ENCODE data around the gene MIPEP.

Gene MIPEP

DNA sequence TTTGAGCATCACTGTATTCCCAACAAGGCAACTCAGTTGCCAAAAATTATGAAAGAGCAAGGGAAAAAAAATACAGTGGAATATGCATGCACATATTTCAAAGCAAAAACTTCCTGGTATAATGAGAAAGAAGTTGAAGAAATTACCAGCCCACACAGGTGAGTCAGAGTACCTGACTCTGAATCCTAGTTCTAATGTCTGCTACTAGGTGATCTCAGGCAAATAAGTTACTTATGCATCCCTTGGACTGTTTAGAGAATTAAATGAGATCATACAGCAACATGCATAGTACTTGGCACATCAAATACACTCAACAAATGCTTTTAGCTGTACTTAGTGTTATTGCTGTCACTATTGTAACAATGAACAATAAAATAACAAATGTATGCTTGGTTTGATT is 144.9 kb downstream of the MIPEP start:
- H3K4me3 ChIP-seq (replicated peaks in 1 of 2; ENCODE audit: low read depth in 2 of 2, low read length in 2 of 2) = no peak overlapping the region
- peak in 1 of 2 donors; percentile 14 for DNase-seq (ENCODE audit: low read depth in 2 of 2)
- TF ChIP-seq CTCF (IDR thresholded peaks at IDR 0.05; ENCODE audit: low read depth, low read length) = no peak

GRCh38 chr13:23743278-23744076 is 145.7 kb downstream of the MIPEP start:
- TF ChIP-seq CTCF (IDR thresholded peaks at IDR 0.05; ENCODE audit: low read depth, low read length) = no peak
- no peak for DNase-seq (ENCODE audit: low read depth in 2 of 2)
- no peak overlapping the region for H3K4me3 ChIP-seq (replicated peaks in 1 of 2; ENCODE audit: low read depth in 2 of 2, low read length in 2 of 2)

DNA sequence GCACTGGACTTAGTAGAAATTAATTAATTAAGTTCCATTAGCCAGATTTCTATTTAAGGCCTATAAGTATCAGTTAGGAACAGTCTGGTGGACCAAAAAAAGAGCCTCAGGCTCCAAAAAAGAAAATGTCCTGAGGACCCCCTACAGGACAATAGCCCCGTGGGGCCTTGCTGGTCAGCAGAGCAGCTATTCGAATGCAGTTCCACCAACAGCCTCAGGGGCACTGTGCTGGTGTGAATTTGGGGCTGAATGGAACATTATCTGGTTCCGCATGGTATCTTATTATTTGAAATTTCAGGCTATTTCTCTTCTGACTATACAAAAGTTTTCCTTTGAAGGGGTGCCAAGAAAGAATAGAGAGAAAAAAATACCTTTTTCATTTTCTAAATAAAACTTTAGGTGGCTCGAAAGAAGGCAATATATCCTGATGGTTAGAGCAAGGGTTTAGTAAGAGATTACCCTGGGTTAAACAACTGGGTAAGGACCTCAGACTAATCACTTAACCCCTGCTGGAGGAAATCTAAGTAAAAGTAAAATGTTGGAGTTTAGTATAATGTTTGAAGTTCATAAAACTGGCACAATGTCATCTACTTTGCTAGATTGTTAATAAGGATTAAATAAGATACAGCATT is 147.2 kb downstream of the MIPEP start:
- peak; percentile 63 for TF ChIP-seq CTCF (IDR thresholded peaks at IDR 0.05; ENCODE audit: low read depth, low read length)
- no peak overlapping the region for H3K4me3 ChIP-seq (replicated peaks in 1 of 2; ENCODE audit: low read depth in 2 of 2, low read length in 2 of 2)
- DNase-seq (ENCODE audit: low read depth in 2 of 2) = peak in 1 of 2 donors; percentile 24

GRCh38 chr13:23740002-23740401 is 149.2 kb downstream of the MIPEP start:
- no peak for TF ChIP-seq CTCF (IDR thresholded peaks at IDR 0.05; ENCODE audit: low read depth, low read length)
- no peak overlapping the region for H3K4me3 ChIP-seq (replicated peaks in 1 of 2; ENCODE audit: low read depth in 2 of 2, low read length in 2 of 2)
- no peak for DNase-seq (ENCODE audit: low read depth in 2 of 2)

GRCh38 chr13:23739596-23739995 is 149.6 kb downstream of the MIPEP start:
- peak in 1 of 2 donors; percentile 8 for DNase-seq (ENCODE audit: low read depth in 2 of 2)
- no peak for TF ChIP-seq CTCF (IDR thresholded peaks at IDR 0.05; ENCODE audit: low read depth, low read length)
- no peak overlapping the region for H3K4me3 ChIP-seq (replicated peaks in 1 of 2; ENCODE audit: low read depth in 2 of 2, low read length in 2 of 2)

GRCh38 chr13:23736541-23736940 is 152.7 kb downstream of the MIPEP start:
- no peak for TF ChIP-seq CTCF (IDR thresholded peaks at IDR 0.05; ENCODE audit: low read depth, low read length)
- no peak overlapping the region for H3K4me3 ChIP-seq (replicated peaks in 1 of 2; ENCODE audit: low read depth in 2 of 2, low read length in 2 of 2)
- DNase-seq (ENCODE audit: low read depth in 2 of 2) = no peak

Measured in cardiac fibroblast (primary cell).